Neural cell (in vitro differentiated cells): ENCODE data around the gene TM9SF2.
A peak's percentile ranks its signal among the peaks of the same experiment; 100 is the strongest.

Source experiments
- CTCF ChIP-seq: fragments of 450-650 bp; IDR thresholded peaks from 2 replicates; pipeline ENCODE4 v1.5.1; 2014; ENCODE audit warnings: antibody characterized with exemption, mild to moderate bottlenecking, moderate library complexity; ENCODE audit not compliant: poor library complexity, severe bottlenecking
- EP300 ChIP-seq: fragments of 450-650 bp; conservative IDR thresholded peaks from 2 replicates; pipeline ENCODE4 v1.6.1; 2014; ENCODE audit warnings: antibody characterized with exemption, mild to moderate bottlenecking, moderate library complexity; ENCODE audit not compliant: poor library complexity, severe bottlenecking
- EZH2 ChIP-seq: fragments of 200-600, 300-800 bp; shearing (Covaris generic), sonication (generic); IDR thresholded peaks from 2 replicates; pipeline ENCODE4 v1.6.1; 2014; ENCODE audit warnings: antibody characterized with exemption, low read length, borderline replicate concordance, mild to moderate bottlenecking; ENCODE audit not compliant: insufficient read depth, poor library complexity, severe bottlenecking
- MXI1 ChIP-seq: fragments of 450-650 bp; conservative IDR thresholded peaks from 2 replicates; pipeline ENCODE4 v1.6.1; 2014; ENCODE audit warnings: antibody characterized with exemption, mild to moderate bottlenecking; ENCODE audit not compliant: poor library complexity, severe bottlenecking
- POLR2AphosphoS5 ChIP-seq: IDR thresholded peaks from 2 replicates; pipeline ENCODE4 v1.6.1; 2012
- RAD21 ChIP-seq: fragments of 450-650 bp; conservative IDR thresholded peaks from 2 replicates; pipeline ENCODE4 v1.6.1; 2014; ENCODE audit warnings: antibody characterized with exemption, mild to moderate bottlenecking, moderate library complexity
- REST ChIP-seq: IDR thresholded peaks from 2 replicates; pipeline ENCODE4 v1.6.1; 2012; ENCODE audit warnings: borderline replicate concordance
- SMC3 ChIP-seq: fragments of 450-650 bp; conservative IDR thresholded peaks from 2 replicates; pipeline ENCODE4 v1.6.1; 2014; ENCODE audit warnings: antibody characterized with exemption, mild to moderate bottlenecking, moderate library complexity; ENCODE audit not compliant: poor library complexity
- TAF1 ChIP-seq: IDR thresholded peaks from 2 replicates; pipeline ENCODE4 v1.6.1; 2012; ENCODE audit warnings: low read depth

- TF ChIP-seq EZH2 (no peak), CTCF (peak; percentile 28), POLR2AphosphoS5 (peak; percentile 34), SMC3 (no peak), TAF1 (no peak), EP300 (no peak), RAD21 (no peak), REST (no peak), MXI1 (peak; percentile 50)
These were observed 105.2 kb downstream of the TM9SF2 start, which contains the start of gene CLYBL for GRCh38 chr13:99606324-99607066.
